22Rv1 (cell line): ENCODE measurements around the gene ADH4.
"Not testable (repeated sequence)": the region's sequence is repeated elsewhere in the genome, so short reads cannot be mapped to it uniquely, and the experiment has no call there.

Source experiments
- H3K27ac ChIP-seq: fragments of 450-650 bp; 2 replicates; pipeline ENCODE4 v1.5.1; 2017
- ZFX ChIP-seq: fragments of 450-650 bp; IDR thresholded peaks from 2 replicates; pipeline ENCODE4 v1.6.1; 2017; ENCODE audit warnings: antibody characterized with exemption, borderline replicate concordance
- TF ChIP-seq, protein P1 (sequence below): fragments of 450-650 bp; IDR thresholded peaks from 2 replicates; pipeline ENCODE4 v1.5.1; 2017; ENCODE audit warnings: mild to moderate bottlenecking

The ADH4 gene

DNA sequence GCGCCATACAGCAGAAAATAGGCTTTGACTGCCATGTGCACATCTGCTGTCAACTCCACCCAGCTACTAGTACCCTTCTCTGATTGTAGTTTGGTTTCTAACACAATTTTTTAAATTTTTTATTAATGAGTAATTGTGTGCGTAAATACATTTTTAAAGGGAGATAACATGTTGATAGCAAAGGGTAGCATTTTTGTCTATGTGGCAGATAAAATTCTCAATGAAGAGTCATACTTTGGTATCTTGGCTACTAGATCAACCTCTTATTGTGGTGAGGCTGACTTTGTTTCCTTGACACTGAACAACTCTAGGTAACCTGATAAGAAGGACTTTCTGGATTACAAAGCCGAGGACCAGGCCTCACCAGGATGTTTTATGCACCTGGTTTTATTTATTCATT is 9.5 kb downstream of the ADH4 start:
- TF ChIP-seq ZFX, result no peak
- TF ChIP-seq, protein P1, sequence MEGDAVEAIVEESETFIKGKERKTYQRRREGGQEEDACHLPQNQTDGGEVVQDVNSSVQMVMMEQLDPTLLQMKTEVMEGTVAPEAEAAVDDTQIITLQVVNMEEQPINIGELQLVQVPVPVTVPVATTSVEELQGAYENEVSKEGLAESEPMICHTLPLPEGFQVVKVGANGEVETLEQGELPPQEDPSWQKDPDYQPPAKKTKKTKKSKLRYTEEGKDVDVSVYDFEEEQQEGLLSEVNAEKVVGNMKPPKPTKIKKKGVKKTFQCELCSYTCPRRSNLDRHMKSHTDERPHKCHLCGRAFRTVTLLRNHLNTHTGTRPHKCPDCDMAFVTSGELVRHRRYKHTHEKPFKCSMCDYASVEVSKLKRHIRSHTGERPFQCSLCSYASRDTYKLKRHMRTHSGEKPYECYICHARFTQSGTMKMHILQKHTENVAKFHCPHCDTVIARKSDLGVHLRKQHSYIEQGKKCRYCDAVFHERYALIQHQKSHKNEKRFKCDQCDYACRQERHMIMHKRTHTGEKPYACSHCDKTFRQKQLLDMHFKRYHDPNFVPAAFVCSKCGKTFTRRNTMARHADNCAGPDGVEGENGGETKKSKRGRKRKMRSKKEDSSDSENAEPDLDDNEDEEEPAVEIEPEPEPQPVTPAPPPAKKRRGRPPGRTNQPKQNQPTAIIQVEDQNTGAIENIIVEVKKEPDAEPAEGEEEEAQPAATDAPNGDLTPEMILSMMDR, result no peak
- no peak overlapping the region for H3K27ac ChIP-seq

DNA sequence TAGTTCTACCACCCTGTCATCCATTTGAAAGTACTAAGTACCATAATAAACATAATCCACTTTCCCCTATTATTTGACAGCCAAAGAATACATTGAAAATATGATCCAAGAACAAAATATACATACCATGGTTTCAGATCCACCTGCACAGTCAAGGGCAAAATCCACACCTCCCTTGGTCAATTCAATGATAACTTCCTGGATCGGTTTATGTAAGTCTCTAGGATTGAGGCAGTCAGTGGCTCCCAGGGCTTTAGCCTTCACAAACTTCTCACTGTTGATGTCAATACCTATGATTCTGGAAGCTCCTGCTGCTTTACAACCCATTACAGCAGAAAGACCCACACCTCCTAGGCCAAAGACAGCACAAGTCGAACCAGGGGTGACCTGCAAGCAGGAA is 12.7 kb downstream of the ADH4 start:
- TF ChIP-seq, protein P1, result no peak
- no peak for TF ChIP-seq ZFX
- H3K27ac ChIP-seq, result no peak overlapping the region

DNA sequence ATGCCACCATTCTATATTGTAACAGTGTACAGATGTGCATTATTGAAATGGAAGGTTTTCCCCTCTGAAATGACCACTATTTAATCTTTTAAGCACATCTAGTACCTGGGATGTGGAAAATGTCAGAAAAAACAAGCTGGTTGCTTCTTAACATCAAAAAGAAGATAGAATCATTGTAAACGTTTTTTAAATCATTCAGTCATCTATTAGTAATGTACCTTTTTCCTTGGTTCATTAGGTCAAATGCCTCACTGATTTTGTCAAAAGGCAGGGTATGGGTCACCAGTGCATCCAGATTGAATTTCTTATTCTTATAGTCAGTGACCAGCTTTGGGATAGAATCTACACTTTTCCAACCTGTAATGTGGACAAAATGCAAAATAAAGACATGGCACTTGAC is 17.7 kb downstream of the ADH4 start:
- TF ChIP-seq ZFX, result no peak
- TF ChIP-seq, protein P1, result no peak
- no peak overlapping the region for H3K27ac ChIP-seq

DNA sequence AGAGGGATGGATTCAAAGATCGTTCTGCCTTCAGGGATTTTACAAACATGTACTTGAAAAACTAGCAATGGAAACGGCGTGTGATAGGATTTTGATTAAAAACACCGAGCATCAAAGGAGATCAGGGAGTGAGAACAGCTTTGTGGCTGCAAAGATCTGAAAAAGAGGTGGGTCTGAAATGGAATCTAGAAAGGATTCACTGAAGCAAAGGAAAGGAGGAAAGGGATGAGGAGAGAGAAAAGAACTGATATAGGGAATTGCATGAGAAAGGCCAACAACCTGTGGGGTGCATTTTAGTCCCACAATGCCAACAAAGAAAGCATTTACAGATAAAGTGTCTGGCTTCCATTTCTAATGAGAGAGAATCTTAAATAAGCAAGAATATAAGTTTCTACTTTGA is 23.1 kb downstream of the ADH4 start:
- no peak overlapping the region for H3K27ac ChIP-seq
- TF ChIP-seq ZFX, result no peak
- TF ChIP-seq, protein P1, result no peak

DNA sequence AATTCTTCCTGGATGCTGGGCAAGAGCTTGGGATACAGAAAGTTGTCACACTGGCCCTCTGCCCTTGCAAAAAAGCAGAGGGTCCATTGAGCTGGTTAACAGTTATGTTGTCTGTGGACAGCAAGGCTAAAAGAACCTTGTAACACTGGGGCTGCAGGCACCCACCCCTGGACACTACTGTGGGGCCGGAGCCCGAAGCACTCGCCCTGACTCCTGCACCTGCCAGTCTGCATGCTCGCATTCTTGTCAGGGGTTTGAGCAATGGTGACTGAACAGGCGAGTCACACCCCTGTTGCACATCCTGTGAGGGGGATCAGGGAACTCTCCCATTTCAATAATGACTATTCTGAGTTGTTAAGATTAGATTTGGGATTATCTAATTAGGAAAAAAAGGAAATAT is 23.6 kb downstream of the ADH4 start:
- H3K27ac ChIP-seq, result no peak overlapping the region
- TF ChIP-seq, protein P1, result no peak
- TF ChIP-seq ZFX, result no peak

DNA sequence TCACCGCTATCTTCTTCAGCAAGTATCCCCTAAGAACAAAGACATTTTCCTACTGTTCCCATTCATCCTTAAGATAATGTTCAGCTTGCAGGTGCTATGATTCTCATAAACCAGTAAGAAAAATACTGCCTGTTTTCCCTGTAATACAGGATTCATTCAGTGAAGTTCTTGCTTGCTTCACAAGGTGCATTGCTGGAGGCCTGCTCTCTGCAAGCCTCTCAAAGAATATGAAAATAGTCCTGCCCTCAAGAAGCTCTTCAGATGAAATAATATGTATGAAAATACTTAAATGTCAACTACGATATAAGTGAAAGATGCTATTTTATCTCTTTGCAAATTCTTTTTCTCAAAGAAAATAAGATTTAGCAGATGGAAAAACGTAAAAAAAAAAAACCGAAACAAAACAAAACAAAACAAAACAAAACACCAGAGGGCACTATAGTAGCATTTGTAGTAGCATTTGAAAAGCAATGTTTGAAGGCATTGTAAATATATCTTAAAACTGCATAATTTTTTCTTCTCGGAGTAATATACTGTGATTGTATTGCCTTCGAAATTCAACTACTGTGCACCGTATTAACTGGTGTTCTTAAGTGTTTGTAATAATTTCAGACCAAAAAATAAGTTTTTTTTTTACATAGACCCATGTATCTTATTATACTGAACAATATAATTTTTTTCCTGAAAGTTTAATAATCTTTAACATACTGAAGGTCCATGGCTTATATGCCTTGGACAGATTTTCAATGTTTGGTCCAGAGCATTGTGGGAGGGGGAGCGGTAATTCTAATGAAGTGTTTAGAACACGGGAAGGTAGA is 26.0 kb downstream of the ADH4 start:
- TF ChIP-seq, protein P1, result peak; percentile 63
- no peak for TF ChIP-seq ZFX
- H3K27ac ChIP-seq, result no peak overlapping the region

DNA sequence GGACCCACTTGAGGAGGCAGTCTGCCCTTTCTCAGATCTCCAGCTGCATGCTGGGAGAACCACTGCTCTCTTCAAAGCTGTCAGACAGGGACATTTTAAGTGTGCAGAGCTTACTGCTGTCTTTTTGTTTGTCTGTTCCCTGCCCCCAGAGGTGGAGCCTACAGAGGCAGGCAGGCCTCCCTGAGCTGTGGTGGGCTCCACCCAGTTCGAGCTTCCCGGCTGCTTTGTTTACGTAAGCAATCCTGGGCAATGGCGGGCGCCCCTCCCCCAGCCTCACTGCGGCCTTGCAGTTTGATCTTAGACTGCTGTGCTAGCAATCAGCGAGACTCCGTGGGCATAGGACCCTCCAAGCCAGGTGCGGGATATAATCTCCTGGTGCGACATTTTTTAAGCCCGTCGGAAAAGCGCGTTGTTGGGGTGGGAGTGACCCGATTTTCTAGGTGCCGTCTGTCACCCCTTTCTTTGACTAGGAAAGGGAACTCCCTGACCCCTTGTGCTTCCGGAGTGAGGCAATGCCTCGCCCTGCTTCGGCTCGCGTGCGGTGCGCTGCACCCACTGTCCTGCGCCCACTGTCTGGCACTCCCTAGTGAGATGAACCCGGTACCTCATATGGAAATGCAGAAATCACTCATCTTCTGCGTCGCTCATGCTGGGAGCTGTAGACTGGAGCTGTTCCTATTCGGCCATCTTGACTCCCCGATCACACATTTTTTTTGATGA is 26.8 kb downstream of the ADH4 start:
- not testable (repeated sequence) for H3K27ac ChIP-seq

DNA sequence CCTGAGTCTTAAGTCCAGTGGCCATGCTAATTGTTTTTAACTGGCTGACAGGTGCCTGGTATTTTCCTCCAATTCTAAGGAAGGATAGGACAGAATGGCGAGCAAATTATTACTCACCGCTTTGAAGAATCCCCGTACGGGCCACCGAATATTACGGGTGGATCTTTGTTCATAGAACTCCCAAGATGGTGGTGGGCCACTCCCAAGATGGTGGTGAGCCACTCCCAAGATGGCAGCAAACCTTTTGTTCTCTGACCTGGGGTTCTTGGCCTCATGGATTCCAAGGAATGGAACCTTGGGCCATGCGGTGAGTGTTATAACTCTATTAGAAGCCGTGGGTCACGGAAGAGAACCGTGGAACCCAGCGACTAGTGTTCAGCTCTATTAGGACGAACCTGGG is 34.8 kb downstream of the ADH4 start:
- H3K27ac ChIP-seq, result not testable (repeated sequence)
